ELF-1 (cell line): ENCODE data around the gene RAB26.
A peak's percentile ranks its signal among the peaks of the same experiment; 100 is the strongest.

Experiments
- DNase-seq: peaks from one replicate; pipeline ENCODE4 v3.0.0-alpha.2; 2016; ENCODE audit warnings: low read depth, low spot score

Gene RAB26

GRCh38 chr16:2178321-2179106 lies 30.1 kb downstream of the RAB26 start:
- peak; percentile 82 for DNase-seq

DNA sequence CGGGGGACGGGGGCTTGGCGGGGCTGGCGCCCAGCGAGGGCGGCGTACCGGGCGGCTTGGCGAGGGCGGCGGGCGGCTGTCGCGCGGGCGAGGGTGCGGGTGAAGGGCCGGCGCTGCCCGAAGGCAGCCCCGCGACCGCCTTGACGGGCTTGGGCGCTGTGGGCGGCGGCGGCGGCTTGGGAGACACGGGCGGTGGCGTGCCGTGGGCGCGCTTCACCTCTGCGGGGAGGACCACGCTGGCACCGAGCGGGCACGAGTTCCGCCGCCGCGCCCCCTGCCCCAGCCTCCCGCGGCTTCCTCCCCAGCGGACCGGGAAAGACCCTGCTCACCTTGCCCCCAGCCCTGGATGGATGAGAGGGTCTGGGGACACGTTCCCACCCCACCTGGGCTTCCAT lies 30.7 kb downstream of the RAB26 start:
- DNase-seq = no peak

DNA sequence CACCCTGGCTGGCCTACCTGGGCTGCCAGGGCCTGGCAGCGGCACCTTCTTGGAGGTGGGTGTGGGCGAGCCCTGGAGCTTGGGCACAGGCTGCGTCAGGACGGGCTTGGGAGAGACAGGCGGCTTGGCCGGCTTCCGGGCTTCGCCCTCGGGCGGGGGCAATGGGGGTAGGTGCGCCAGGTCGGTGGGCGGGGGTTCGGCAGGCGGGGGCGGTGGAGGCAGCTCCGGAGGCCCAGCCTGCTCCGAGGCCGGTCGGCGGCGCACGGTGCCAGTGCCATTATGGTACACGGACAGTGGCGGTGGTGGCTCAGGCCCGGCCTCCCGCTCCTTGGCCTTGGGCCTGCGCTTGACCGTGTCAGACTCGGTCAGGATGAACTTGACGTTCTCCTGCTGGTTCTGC lies 31.2 kb downstream of the RAB26 start:
- no peak for DNase-seq

GRCh38 chr16:2180461-2180860 lies 32.0 kb downstream of the RAB26 start:
- no peak for DNase-seq

DNA sequence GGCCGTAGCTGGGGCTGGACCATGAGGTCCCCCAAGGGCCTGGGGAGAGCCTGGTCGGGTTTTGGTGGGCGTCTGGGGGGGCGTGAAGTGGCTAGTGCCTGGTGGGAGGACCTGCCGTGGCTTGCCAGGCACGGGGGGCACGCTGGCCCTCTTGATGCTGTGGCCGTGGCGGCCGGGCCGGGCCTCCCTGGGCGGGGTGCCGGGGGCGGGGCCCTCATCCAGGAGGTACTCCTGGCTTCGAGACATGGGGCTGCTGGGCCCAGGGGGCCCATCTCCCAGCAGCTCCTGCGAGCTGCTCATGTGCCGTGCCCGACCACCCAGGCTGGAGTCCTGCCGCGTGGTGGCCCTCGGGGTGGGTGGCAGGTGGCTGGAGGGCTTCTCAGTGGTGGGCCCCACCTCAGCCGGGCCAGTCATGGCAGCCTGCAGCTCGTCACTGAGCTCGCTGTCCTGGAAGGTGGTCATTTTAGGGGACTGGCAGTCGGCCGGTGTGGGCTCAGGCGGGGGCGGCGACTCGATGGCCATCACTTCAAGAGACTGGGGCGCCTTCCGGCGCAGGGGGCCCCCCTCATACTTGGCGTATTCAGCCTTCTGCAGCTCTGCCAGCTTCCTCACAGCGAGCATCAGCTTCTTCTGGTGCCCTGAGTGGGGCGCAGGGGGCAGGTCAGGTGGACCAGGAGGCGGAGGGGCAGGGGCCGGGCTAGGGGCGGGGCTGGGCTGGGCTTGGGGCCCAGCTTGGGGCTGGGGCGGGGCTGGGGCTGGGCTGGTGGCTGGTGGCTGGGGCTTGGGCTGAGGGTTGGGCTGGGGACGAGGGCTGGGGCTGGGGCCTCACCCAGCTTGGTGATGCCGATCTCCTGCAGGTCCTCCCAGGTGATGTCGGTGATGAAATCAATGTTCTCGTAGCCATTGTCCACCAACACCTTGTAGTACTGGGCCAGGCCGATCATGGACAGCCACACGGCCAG lies 32.8 kb downstream of the RAB26 start:
- DNase-seq = no peak

- no peak for DNase-seq
Observed at GRCh38 chr16:2181952-2182351, 33.5 kb downstream of the RAB26 start.

GRCh38 chr16:2183671-2184070 lies 35.2 kb downstream of the RAB26 start:
- DNase-seq = no peak

DNA sequence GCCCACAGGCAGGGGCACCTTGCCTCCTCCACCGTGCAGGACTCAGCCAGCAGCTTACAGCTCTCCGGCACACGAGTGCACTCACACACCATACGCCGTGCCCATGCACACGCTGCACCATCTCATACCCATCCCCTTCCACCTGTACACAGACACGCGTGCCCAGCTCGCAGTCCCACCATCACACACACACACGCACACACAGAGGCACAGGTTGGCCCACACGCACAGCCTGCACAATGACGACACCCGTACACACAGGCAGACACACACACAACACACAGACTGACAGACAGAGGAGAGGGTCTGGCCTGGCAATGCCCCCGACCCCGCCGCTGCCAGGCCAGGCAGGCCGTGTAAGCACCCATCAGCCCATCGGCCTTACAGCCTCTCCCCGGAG lies 35.9 kb downstream of the RAB26 start:
- DNase-seq = no peak

GRCh38 chr16:2184962-2185361 lies 36.5 kb downstream of the RAB26 start:
- no peak for DNase-seq

GRCh38 chr16:2186064-2186463 lies 37.6 kb downstream of the RAB26 start:
- no peak for DNase-seq

- no peak for DNase-seq
Observed at GRCh38 chr16:2186505-2186904, 38.1 kb downstream of the RAB26 start.

- DNase-seq = no peak
Observed at GRCh38 chr16:2187212-2187611, 38.8 kb downstream of the RAB26 start.

GRCh38 chr16:2188395-2188794 lies 40.0 kb downstream of the RAB26 start:
- no peak for DNase-seq

DNA sequence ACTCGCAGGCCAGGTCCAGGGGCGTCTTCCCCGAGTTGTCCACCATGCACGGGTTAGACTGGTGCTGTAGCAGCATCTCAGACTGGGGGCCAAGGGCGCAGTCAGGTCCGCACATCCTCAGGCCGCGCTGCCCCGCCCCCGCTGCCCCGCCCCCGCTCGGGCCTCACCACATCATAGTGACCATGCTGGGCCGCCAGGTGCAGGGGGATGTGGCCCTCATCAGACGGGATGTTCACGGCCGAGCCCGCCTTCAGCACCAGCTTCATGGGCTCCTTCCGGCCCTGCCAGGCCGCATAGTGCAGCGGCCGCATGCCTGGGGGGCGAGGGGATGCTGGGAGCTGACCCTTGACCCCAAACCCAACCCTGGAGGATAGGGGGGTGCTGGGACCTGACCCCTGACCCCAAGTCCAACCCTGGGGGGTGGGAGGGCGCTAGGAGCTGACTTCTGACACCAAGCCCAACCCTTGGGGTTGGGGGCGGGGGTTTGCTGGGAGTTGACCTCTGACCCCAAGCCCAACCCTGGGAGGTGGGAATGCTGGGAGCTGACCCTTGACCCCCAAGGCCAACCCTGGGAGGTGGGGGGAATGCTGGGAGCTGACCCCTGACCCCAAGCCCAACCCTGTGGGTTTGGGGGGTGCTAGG lies 40.9 kb downstream of the RAB26 start:
- DNase-seq = peak; percentile 35

DNA sequence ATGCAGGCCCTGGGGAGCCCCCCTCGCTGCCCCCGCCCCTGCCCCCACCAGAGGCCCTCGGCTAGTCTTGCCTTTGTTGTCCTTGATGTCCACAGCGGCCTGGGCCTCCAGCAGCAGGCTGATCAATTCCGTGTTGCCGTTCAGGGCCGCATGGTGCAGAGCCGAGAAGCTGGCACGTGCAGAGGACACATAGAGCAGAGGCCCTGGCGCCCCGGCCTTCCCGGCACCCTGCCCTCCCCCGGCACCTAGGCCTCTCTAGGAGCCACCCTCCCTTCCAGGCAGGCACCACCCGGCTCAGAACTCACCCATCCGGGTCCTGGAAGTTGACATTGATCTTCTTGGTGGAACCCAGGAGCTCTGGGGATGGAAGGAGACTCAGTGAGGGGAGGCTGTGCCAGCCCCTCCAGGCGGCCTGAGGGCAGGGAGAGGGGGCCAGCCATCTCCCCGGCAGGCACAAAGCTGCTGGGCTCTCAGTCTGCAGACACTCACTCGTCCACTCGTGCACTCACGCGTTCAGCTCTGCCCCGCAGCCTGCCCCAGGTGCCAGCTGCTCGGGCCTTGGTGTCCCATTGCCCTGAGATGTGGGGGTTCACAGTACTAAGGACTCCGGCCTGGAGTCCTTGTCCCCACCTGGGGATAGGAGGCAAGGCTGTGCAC lies 41.7 kb downstream of the RAB26 start:
- DNase-seq = no peak

- no peak for DNase-seq
Observed at GRCh38 chr16:2190659-2191445, 42.4 kb downstream of the RAB26 start.

DNA sequence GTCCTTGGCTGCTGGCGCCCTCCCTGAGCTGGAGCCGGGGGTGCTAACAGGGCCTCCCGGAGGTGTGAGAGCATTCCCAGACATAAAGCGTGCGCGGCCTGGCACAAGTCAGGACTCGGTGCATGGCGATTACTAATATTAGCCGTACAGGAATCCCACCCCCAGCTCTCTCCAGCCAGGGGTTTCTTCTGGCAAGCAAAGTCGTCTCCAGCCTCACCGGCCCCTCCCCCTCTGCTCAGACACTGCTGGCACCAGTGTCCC lies 43.0 kb downstream of the RAB26 start:
- no peak for DNase-seq

DNA sequence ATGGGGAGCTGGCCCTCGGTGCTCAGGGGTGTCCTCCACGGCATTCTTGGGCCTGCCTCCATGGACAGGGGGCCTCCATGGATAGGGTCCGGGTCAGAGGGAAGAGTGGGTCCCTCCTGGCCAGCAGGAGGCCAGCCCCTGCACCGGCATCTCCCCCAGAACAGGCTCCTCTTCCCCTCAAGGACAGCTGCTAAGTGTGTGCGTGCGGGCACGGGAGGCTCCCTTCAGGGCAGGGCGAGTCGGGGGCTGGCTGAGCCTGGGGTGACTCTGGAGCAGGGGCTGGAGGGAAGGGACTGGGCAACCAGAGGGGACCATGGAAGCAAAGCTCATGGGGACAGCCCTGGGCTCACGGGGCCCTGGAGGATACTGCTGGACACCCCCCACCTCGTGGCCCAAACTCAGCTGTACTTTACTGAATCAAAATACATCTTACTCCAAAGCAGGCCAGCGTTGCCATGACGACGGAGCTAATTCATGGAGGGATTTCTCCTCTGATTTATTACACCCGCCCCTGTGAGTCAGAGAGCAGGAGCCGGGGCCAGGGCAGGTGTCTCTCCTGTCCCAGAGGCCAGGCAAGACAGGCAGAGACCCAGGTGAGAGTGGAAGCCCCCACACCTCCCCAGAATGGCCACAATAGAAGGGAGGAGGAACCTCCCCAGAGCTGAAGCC lies 45.9 kb downstream of the RAB26 start:
- no peak for DNase-seq

GRCh38 chr16:2194852-2195321 lies 46.5 kb downstream of the RAB26 start:
- DNase-seq = peak; percentile 85

- DNase-seq = no peak
Observed at GRCh38 chr16:2195322-2196161, 47.1 kb downstream of the RAB26 start.
